Cortex of kidney (tissue), 1 donor: ENCODE results near the gene STK32B.
"Not testable (repeated sequence)": the region's sequence is repeated elsewhere in the genome, so short reads cannot be mapped to it uniquely, and the experiment has no call there.

Experiments
- DNase-seq: peaks from one replicate; lab custom pipeline; 2025; lab: John Stamatoyannopoulos, UW

The STK32B gene

GRCh38 chr4:5051278-5052203, at the start of gene STK32B:
TSS of gene STK32B (plus strand) at chr4:5051480.
- no peak for DNase-seq

DNA sequence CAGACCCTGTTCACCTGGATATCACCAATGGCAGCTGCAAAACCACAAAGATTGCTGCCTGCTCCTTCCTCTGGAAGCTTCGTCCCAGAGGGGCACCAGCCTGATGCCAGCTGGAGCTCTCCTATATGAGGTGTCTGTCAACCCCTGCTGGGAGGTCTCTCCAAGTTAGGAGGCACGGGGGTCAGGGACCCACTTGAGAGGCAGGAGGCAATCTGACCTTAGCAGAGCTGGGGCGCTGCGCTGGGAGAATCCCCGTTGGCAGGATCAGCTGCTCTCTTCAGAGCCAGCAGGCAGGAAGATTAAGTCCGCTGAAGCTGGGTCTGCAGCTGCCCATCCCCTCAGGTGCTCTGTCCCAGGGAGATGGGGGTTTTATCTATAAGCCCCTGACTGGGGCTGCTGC, 49.6 kb upstream of the STK32B start:
- not testable (repeated sequence) for DNase-seq

- DNase-seq: no peak
Observed at GRCh38 chr4:5003372-5003857, 47.9 kb upstream of the STK32B start.

DNA sequence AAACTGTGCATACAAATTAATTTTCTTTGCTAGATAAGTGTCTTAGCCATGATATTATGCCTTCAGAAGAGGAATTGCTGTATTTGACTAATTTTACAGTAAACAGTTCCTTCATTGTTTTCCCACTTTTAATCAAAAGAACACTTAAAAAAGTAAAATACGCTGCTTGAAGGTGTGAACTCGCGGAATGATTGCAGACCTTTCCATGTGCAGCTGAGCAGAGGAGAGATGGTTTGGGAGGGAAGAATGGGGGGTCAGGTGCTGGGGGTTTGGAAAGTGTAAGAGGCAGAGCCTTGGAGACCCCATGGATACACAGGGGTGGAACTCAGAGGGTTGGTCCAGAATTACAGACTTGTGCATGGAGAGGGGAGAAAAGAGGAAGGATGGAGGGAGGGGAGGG, 47.4 kb upstream of the STK32B start:
- DNase-seq: no peak

DNA sequence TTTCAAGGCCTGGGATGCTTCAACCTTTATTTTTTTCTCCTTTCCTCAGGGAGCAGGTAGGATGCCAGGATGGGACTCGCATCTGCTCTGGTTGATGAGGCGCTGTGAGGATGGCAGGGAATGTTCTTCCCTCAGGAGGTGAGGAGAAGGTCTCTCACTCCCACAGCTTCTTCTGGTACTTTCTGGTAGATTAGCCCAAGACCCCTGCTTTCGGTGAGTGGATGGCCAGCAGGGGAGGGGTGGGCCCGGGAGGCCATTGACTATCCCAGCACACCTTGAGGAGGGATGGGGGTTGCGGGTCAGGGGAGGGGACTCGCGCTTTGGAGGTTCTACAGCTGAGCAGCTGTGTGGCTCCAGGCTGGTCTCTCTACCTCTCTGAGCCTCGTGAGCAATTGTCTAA, 46.8 kb upstream of the STK32B start:
- no peak for DNase-seq

GRCh38 chr4:5006932-5007331, 44.3 kb upstream of the STK32B start:
- not testable (repeated sequence) for DNase-seq

GRCh38 chr4:5009796-5010195, 41.5 kb upstream of the STK32B start:
- DNase-seq: no peak

DNA sequence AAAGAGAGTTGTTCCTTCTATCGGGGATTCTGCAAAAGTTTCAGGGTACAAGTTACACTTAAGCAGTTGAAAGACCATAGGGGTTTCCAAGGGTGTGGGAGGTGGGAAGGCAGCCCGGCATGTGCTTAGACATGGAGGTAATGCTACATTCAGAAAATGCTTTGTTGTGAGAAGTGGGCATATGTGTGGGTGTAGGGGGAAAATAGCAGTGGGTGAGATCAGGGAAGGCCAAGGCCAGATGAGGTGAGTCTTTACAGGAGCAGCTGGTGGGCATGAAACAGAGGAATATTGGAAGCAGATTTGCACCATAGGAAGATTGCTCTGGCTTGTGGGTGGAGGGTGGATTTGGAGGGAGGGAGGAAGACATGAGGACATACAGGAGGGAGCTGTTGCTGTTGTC, 40.3 kb upstream of the STK32B start:
- no peak for DNase-seq

- no peak for DNase-seq
Observed at GRCh38 chr4:5012244-5012898, 38.9 kb upstream of the STK32B start.

DNA sequence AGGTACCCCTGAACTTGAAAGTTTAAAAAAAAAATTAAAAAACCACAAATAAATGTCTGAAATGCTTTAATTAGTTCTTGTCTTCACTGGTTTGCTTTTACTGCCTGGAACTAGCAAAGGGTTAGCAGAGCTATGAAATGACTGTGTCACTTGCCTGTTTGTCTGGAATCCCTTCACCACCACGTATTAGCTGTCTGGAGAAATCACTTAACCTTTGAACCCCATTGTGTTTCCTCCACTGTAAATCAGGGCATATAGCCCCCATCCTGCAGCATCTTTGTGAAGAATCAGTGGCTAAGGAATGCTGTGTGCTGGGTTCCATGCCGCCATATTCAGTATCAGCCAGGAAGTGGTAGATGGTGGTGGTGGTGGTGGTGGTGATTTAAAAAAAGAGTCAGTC, 38.3 kb upstream of the STK32B start:
- DNase-seq: no peak

DNA sequence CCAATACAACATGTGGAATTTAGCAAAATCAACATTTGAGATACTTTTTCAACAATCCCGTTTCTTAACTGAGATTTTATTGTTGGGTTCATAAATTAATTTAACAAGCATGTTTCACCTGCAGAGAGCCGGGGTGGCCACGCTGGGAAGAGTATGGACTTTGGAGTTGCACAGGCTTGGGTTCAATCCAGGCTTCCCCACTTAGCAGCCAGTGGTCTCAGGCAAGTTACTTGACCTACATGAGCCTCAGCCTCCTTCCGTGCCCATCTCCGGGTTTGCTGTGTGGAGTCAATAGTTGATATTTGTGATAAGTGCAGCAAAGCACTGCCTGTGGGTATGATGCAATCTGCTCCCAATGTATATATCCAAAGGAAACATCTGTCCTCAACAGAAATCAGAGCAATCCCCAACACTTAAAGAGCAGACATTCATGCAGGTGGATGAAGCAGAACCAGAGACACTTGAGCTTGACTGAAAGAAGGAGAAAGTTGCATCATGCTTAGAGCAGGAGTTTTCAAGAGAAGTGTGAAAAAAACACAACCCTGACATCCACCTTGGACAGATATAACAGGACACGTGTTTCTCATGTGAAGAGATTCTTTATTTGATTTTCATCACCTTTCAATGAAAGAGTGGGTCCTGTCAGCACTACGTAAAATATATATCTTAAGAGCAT, 37.1 kb upstream of the STK32B start:
- DNase-seq: no peak

- DNase-seq: no peak
Observed at GRCh38 chr4:5018096-5018495, 33.2 kb upstream of the STK32B start.

DNA sequence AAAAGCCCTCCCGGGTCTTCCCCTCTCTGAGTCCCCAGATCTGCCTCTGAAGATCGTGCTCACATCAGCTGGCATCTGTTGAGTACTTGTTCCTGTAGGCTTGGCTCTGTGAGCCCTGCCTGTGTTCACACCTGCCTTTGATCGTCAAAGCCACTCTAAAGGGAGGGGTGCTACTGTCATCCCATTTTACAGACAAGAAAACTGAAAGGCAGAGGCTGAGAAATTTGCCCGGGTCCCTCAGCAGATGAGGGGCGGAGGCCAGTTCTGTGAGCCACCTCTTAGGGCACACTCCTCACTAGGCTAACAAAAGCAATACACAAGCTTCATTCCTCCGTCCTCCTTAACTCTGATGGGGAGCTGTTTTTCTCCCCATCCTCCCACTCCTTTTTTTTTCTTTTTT, 32.7 kb upstream of the STK32B start:
- DNase-seq: no peak

DNA sequence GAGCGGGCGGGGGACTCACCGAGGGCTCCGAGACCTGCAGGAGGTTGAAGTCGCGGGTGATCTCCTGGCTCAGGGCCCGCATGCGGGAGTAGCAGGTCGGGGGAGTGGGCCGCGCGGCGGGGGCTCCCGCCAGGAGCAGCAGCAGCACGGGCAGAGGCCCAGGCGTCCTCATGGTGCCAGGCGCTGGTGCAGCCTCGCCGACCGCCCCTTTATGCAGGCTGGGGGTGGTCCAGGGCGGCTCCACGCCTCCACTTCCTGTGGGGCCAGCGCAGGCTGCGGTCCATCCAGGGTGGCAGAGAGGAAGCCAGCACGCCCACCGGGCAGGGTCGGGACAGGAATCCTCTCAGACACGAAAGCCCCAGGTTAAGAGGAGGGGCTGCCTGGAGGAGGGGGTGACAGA, 32.0 kb upstream of the STK32B start, which contains the start of gene CYTL1:
TSS of gene CYTL1 (minus strand) at position 185 of the 400 bp plus-strand sequence. CDS start at position 172, 13 bp downstream.
- no peak for DNase-seq

DNA sequence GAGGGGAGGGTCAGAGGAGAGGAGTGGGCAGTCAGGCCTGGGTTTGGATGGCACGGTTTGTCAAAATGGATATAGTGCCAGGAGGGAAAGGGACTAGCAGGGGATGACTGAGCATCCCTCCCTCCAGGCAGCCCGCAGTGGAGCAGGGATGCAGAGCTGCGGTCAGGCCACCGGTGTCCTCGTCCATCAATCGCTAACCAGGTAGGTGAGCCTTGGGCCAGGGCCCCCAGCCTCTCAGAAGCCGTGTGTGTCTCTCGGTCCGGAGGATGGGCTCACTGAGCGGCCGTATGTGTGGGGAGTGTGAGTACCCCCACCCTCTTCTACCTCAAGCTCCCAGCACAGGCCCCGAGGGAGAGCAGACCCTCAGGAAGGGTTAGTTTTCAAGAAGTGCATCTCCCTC, 31.5 kb upstream of the STK32B start:
- no peak for DNase-seq

DNA sequence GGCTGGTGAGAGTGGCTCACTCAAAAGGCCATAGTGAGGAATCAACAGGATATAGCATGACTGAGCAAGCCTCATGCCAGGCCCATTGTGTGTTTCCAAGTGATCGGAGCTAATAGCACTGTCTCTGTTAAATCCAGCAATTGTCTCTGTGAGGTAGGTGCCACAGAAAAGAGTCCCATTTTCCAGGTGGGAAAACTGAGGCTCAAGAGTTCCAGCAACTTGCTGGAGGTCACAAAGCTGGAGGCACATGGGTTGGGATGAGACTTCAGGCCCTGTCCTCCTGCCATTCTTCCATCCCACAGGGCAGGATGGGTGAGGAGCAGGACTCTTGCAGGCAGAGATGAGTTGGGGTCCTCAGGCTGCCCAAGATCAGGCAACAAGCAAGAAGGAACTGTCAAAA, 30.9 kb upstream of the STK32B start:
- no peak for DNase-seq

DNA sequence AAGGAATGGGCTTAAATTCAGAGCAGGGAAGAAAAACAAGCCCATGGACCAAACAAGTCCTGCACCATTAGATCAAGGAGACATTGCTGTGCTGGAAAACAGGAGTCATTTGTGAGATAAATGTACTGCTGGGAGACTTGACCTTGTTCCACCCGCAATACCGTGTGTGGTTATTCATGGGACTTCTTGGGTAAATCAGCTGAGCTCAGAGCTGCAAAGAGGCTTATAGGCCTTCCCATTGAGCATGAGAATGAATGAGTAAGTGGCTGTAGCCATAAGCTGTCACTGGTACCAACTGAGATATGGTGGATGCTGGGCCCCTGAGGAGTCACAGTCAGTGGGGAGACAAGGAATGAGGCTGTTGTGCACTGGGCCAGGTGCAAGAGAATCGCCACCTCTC, 29.7 kb upstream of the STK32B start:
- no peak for DNase-seq

GRCh38 chr4:5024673-5025072, 26.6 kb upstream of the STK32B start:
- no peak for DNase-seq

DNA sequence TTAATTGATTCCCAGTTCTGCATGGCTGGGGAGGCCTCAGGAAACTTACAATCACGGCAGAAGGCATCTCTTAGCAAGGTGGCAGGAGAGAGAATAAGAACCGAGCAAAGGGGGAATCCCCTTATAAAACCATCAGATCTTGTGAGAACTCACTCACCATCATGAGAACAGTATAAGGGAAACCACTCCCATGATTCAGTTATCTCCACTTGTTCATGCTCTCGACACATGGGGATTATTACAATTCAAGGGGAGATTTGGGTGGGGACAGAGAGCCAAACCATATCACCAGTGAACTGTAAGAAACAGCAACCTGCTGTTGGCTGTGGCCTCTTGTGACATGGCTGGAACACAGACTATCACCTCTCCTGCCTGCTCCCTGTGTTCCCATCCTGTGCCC, 24.9 kb upstream of the STK32B start:
- no peak for DNase-seq

DNA sequence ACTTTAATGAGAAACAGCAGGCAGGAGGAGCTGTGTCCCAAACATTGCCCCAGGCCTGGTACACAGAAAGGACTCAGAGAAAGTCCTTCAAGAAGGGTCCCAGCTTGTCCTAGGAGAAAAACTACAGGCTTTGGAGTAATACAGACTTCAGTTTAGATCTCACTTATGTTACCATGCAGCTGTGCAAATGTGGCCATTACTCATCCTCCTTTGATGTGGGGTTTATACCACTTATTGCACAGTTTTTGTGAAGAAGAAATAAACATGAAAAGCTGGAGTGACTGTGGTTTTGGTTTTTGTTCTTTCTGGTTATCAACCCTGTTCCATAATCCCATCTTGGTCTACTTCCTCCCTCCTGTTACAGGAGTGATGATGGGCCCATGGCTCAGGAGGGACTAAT, 23.9 kb upstream of the STK32B start:
- DNase-seq: no peak

DNA sequence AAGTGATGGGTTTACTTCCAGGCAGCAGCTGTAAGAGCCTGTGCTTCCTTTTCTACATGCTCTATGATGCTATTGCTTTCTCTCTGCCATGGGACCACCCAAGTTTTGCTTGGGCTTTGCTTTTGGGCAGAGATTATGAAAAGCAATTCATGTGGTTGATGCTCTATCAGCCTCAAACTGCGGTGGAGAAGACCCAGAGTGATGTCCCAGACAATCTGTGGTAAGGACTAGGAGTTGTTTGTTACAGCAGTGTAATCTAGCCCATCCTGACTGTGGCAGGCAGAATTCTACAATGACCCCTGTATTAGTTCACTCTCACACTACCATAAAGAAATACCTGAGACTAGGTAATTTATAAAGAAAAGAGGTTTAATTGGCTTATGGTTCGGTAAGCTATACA, 22.8 kb upstream of the STK32B start:
- no peak for DNase-seq

GRCh38 chr4:5029447-5029846, 21.8 kb upstream of the STK32B start:
- no peak for DNase-seq

DNA sequence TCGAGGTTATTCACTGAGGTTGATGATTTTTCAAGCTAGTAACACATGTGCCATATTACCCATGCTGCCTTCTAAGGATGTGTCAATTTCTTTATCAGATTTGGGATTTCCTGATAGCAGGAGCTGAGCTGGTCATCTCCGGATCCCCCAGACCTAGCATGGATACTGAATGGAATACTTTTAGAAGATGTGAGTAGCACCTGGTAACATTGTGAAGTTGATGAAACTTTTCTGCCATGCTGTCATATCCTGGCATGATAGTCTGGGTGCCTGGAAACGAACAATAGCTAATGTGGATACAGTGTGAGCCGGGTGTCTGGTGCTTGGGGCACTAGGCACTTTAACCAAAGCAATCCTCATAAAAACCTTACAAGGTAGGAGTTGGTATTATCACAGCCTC, 21.1 kb upstream of the STK32B start:
- DNase-seq: no peak
